T47D (cell line): ENCODE results near the gene SLC6A17.

Source experiments
- DNase-seq, 2 experiments: peaks; one replicate each; pipeline versions ENCODE4 v3.0.0 to v3.0.0-alpha.2; 2011 to 2012; ENCODE audit warnings: low read depth in 1 of 2, low spot score in 1 of 2
- JUND ChIP-seq: IDR thresholded peaks from 2 replicates; pipeline ENCODE4 v1.6.1; 2012; ENCODE audit warnings: low read depth
- in situ Hi-C: cut with HindIII; loops from 2 replicates; pipeline ENCODE4 v1.10.0; 2016; ENCODE audit warnings: low sequenced_read_pairs, low pct_unique_long_range_greater_than_20kb

The SLC6A17 gene

GRCh38 chr1:110205156-110205555, 54.9 kb downstream of the SLC6A17 start:
- DNase-seq: no peak
- no peak for TF ChIP-seq JUND
- in situ Hi-C loops: no loop called here

GRCh38 chr1:110205591-110206155, 55.4 kb downstream of the SLC6A17 start:
- DNase-seq: peak in 1 of 2 experiments; percentile 65
- in situ Hi-C loops: no loop called here
- no peak for TF ChIP-seq JUND

GRCh38 chr1:110206261-110206920, 56.1 kb downstream of the SLC6A17 start:
- in situ Hi-C loops: no loop called here
- no peak for TF ChIP-seq JUND
- DNase-seq: no peak

- peak in 1 of 2 experiments; percentile 44 for DNase-seq
- in situ Hi-C loops: no loop called here
Measured at GRCh38 chr1:110207831-110208230, 57.5 kb downstream of the SLC6A17 start.

GRCh38 chr1:110208916-110209645, 58.8 kb downstream of the SLC6A17 start:
- no peak for DNase-seq
- no peak for TF ChIP-seq JUND
- in situ Hi-C loops: no loop called here

More at GRCh38 chr1:110207831-110208230, 57.5 kb downstream of the SLC6A17 start:
- no peak for TF ChIP-seq JUND

- DNase-seq: peak; percentile 76 to 84
Measured at GRCh38 chr1:110209715-110210603, 59.7 kb downstream of the SLC6A17 start, which contains the start of gene KCNC4. KCNC4 (plus strand) TSS chr1:110210314; CDS start chr1:110211500, 1,186 bp downstream.

GRCh38 chr1:110210604-110211495, 60.6 kb downstream of the SLC6A17 start:
- peak; percentile 43 to 44 for DNase-seq
- in situ Hi-C loops: no loop called here
- no peak for TF ChIP-seq JUND

More at GRCh38 chr1:110209715-110210603, 59.7 kb downstream of the SLC6A17 start, which contains the start of gene KCNC4:
- no peak for TF ChIP-seq JUND
- in situ Hi-C loops: no loop called here

GRCh38 chr1:110211496-110212168, 61.3 kb downstream of the SLC6A17 start:
- no peak for DNase-seq
- no peak for TF ChIP-seq JUND
- in situ Hi-C loops: no loop called here

- in situ Hi-C loops: no loop called here
- TF ChIP-seq JUND: no peak
- no peak for DNase-seq
Measured at GRCh38 chr1:110212169-110213142, 62.2 kb downstream of the SLC6A17 start.

GRCh38 chr1:110213143-110213540, 62.8 kb downstream of the SLC6A17 start:
- no peak for TF ChIP-seq JUND
- no peak for DNase-seq
- in situ Hi-C loops: no loop called here
